ENCODE measurements around the gene P2RX4.
A peak's percentile ranks its signal among the peaks of the same experiment; 100 is the strongest.
"Not testable (repeated sequence)": the region's sequence is repeated elsewhere in the genome, so short reads cannot be mapped to it uniquely, and the experiment has no call there.

Gene P2RX4

DNA sequence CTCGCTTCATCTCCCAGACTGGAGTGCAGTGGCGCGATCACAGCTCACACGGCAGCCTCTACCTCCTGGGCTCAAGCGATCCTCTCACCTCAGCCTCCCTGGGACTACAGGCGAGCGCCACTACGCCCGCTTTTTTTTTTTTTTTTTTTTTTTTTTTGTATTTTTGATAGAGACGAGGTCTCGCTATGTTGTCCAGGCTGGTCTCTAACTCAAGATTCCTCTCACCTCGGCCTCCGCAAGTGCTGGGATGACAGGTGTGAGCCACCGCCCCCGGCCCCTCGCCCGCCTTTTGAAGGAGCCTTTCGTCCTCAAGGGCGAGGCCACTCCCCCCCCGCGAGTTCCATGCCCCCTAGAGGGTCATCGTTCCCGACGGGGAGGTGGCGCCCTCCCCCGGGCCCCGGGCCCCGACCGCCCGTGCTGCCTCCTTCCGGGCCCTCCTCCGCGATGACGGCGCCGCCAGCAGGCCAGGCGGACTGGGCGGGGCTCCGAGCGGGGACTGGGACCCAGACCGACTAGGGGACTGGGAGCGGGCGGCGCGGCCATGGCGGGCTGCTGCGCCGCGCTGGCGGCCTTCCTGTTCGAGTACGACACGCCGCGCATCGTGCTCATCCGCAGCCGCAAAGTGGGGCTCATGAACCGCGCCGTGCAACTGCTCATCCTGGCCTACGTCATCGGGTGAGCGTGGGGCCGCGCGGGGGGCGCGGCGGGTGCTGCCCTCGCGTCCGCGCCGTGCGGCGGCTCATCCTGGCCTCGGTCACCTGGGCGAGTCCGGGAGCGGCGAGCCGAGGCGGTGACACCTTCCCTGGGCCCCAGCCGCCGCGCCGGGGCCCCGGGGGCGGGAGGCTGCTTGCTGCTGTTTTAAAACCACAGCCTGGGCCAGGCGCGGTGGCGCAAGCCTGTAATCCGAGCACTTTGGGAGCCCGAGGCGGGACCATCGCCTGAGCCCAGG lies at the start of gene P2RX4:
Gene P2RX4, plus strand, starts transcription at position 506 of the 949 bp plus-strand sequence. Its CDS starts 36 bp downstream, at position 542.
- Mint-ChIP-seq H3K27me3 (no peaks in the 10 kb centered on the region), H3K4me3 (peak within 1 kb of the TSS; percentile 86), H3K9me3 (no peaks in the 10 kb centered on the region), H3K36me3 (no peaks in the 10 kb centered on the region), H3K27ac (peak within 1 kb of the TSS; percentile 96), H3K4me1 (peaks cover 11% of the 10 kb centered on the region)
- ATAC-seq (ENCODE audit: low read depth) (peak; percentile 85), DNase-seq (ENCODE audit: low spot score in 2 of 2) (peak; percentile 82 to 83)

GRCh38 chr12:121162384-121162783 lies 47.5 kb upstream of the P2RX4 start:
- Mint-ChIP-seq H3K27ac (no peak overlapping the region), H3K9me3 (peaks cover 2% of the 10 kb centered on the region), H3K4me1 (peaks cover 11% of the 10 kb centered on the region), H3K4me3 (no peak overlapping the region), H3K27me3 (no peaks in the 10 kb centered on the region), H3K36me3 (peaks cover 12% of the 10 kb centered on the region)
- ATAC-seq (ENCODE audit: low read depth) (no peak), DNase-seq (ENCODE audit: low spot score in 2 of 2) (no peak)

GRCh38 chr12:121162985-121163384 lies 46.9 kb upstream of the P2RX4 start:
- H3K27ac Mint-ChIP-seq: no peak overlapping the region
- ATAC-seq (ENCODE audit: low read depth) (no peak), DNase-seq (ENCODE audit: low spot score in 2 of 2) (no peak)
- peaks cover 11% of the 10 kb centered on the region for H3K4me1 Mint-ChIP-seq
- no peak overlapping the region for H3K4me3 Mint-ChIP-seq
- no peaks in the 10 kb centered on the region for H3K27me3 Mint-ChIP-seq
- peaks cover 10% of the 10 kb centered on the region for H3K36me3 Mint-ChIP-seq
- H3K9me3 Mint-ChIP-seq: peaks cover 2% of the 10 kb centered on the region

- DNase-seq (ENCODE audit: low spot score in 2 of 2); H3K27me3 Mint-ChIP-seq; H3K36me3 Mint-ChIP-seq; ATAC-seq (ENCODE audit: low read depth); H3K27ac Mint-ChIP-seq; H3K9me3 Mint-ChIP-seq; H3K4me1 Mint-ChIP-seq; H3K4me3 Mint-ChIP-seq: not testable (repeated sequence)
Measured at GRCh38 chr12:121164839-121165238, 45.1 kb upstream of the P2RX4 start.

GRCh38 chr12:121165316-121165715 lies 44.6 kb upstream of the P2RX4 start:
- Mint-ChIP-seq H3K9me3 (no peaks in the 10 kb centered on the region), H3K36me3 (peaks cover 5% of the 10 kb centered on the region)

GRCh38 chr12:121166356-121166755 lies 43.6 kb upstream of the P2RX4 start:
- Mint-ChIP-seq H3K27me3 (no peaks in the 10 kb centered on the region), H3K27ac (no peak overlapping the region), H3K36me3 (peaks cover 5% of the 10 kb centered on the region), H3K4me1 (no peaks in the 10 kb centered on the region), H3K4me3 (no peak overlapping the region), H3K9me3 (no peaks in the 10 kb centered on the region)
- DNase-seq (ENCODE audit: low spot score in 2 of 2) (no peak), ATAC-seq (ENCODE audit: low read depth) (no peak)

More at GRCh38 chr12:121165316-121165715, 44.6 kb upstream of the P2RX4 start:
- H3K4me3 Mint-ChIP-seq: no peak overlapping the region
- DNase-seq (ENCODE audit: low spot score in 2 of 2): no peak
- no peak overlapping the region for H3K27ac Mint-ChIP-seq
- H3K4me1 Mint-ChIP-seq: peaks cover 3% of the 10 kb centered on the region
- no peak for ATAC-seq (ENCODE audit: low read depth)
- H3K27me3 Mint-ChIP-seq: no peaks in the 10 kb centered on the region

- H3K27ac Mint-ChIP-seq: no peak overlapping the region
- no peaks in the 10 kb centered on the region for H3K27me3 Mint-ChIP-seq
- no peak for DNase-seq (ENCODE audit: low spot score in 2 of 2)
- no peaks in the 10 kb centered on the region for H3K4me1 Mint-ChIP-seq
- no peaks in the 10 kb centered on the region for H3K9me3 Mint-ChIP-seq
- H3K4me3 Mint-ChIP-seq: no peak overlapping the region
- ATAC-seq (ENCODE audit: low read depth): no peak
- peaks cover 5% of the 10 kb centered on the region for H3K36me3 Mint-ChIP-seq
Measured at GRCh38 chr12:121167232-121167820, 42.6 kb upstream of the P2RX4 start.

GRCh38 chr12:121167951-121168350 lies 42.0 kb upstream of the P2RX4 start:
- Mint-ChIP-seq H3K36me3 (peaks cover 5% of the 10 kb centered on the region), H3K27me3 (no peaks in the 10 kb centered on the region), H3K9me3 (no peaks in the 10 kb centered on the region), H3K4me3 (no peak overlapping the region), H3K27ac (no peak overlapping the region), H3K4me1 (no peaks in the 10 kb centered on the region)
- no peak for ATAC-seq (ENCODE audit: low read depth)
- no peak for DNase-seq (ENCODE audit: low spot score in 2 of 2)

DNA sequence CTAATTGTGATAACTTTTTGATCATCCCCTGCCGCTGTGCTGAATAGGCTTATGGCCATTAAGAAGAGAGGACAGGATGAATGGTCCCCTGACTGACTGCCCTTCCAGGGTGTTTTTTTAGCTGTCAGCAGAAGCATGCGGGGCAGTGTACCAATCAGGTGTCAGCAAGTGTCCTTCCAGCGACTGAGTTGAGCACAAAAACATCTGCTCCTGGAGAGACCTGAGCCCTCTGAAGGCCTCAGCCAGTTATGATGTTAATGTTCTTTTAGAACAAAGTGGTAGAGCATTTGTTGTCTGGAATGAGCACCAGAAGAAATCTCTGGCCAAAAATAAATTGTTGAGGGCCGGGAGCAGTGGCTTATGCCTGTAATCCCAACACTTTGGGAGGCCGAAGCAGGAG lies 39.8 kb upstream of the P2RX4 start:
- Mint-ChIP-seq H3K4me3 (no peak overlapping the region), H3K4me1 (peaks cover 4% of the 10 kb centered on the region), H3K9me3 (no peaks in the 10 kb centered on the region), H3K27ac (no peak overlapping the region), H3K36me3 (peaks cover 3% of the 10 kb centered on the region), H3K27me3 (no peaks in the 10 kb centered on the region)
- no peak for DNase-seq (ENCODE audit: low spot score in 2 of 2)
- ATAC-seq (ENCODE audit: low read depth): no peak

- no peaks in the 10 kb centered on the region for H3K27me3 Mint-ChIP-seq
- peaks cover 9% of the 10 kb centered on the region for H3K4me1 Mint-ChIP-seq
- H3K9me3 Mint-ChIP-seq: no peaks in the 10 kb centered on the region
- no peak overlapping the region for H3K4me3 Mint-ChIP-seq
- H3K36me3 Mint-ChIP-seq: no peaks in the 10 kb centered on the region
- DNase-seq (ENCODE audit: low spot score in 2 of 2) (no peak), ATAC-seq (ENCODE audit: low read depth) (no peak)
- no peak overlapping the region for H3K27ac Mint-ChIP-seq
Measured at GRCh38 chr12:121170611-121171260, 39.2 kb upstream of the P2RX4 start.

DNA sequence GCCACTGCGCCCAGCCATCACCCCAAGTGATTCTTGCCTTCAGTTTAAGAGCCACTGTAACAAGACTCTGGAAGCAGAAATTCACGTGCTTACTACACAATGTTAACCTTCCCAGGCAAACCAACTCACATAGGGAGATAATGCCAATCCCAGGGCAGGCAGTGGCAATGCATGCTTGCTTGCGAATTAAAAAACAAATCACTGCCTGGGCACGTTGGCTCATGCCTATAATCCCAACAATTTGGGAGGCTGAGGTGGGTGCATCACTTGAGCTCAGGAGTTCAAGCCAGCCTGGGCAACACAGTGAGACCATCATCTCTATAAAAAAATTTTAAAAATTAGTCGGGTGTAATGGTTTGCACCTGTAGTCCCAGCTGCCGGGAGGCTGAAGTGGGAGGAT lies 37.8 kb upstream of the P2RX4 start:
- H3K4me1 Mint-ChIP-seq: peaks cover 14% of the 10 kb centered on the region
- no peak overlapping the region for H3K27ac Mint-ChIP-seq
- no peaks in the 10 kb centered on the region for H3K27me3 Mint-ChIP-seq
- ATAC-seq (ENCODE audit: low read depth) (no peak), DNase-seq (ENCODE audit: low spot score in 2 of 2) (no peak)
- no peaks in the 10 kb centered on the region for H3K9me3 Mint-ChIP-seq
- H3K4me3 Mint-ChIP-seq: no peak overlapping the region
- H3K36me3 Mint-ChIP-seq: peaks cover 2% of the 10 kb centered on the region

GRCh38 chr12:121175383-121176119 lies 34.4 kb upstream of the P2RX4 start:
- DNase-seq (ENCODE audit: low spot score in 2 of 2): no peak
- ATAC-seq (ENCODE audit: low read depth): peak; percentile 63
- Mint-ChIP-seq H3K27me3 (no peaks in the 10 kb centered on the region), H3K27ac (peak overlapping the region; percentile 37), H3K9me3 (no peaks in the 10 kb centered on the region), H3K4me1 (peaks cover 14% of the 10 kb centered on the region), H3K36me3 (peaks cover 7% of the 10 kb centered on the region), H3K4me3 (no peak overlapping the region)

DNA sequence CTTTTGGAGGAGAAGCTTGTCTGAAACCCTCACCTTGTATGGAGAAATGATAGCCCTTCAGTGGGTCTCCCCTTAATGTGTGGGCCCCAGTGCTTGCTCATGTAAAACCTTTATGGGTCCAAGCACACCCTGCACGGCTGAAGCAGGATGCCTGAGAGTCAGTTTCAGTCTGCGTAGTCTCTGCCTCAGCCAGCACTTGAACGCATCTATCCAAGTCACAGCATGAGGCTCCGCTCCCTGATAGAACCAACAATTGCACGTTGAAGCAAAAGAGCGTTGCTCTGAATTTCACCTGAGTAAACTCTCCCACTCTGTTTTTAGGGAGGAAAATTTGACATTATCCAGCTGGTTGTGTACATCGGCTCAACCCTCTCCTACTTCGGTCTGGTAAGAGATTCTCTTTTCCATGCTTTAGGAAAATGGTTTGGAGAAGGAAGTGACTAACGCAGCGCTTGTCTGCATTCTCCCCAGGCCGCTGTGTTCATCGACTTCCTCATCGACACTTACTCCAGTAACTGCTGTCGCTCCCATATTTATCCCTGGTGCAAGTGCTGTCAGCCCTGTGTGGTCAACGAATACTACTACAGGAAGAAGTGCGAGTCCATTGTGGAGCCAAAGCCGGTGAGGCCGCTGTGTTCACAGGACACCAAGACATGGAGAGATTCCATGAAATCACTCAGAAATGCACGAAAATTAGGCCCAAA lies 33.0 kb upstream of the P2RX4 start:
- Mint-ChIP-seq H3K27me3 (no peaks in the 10 kb centered on the region), H3K4me1 (peaks cover 14% of the 10 kb centered on the region), H3K36me3 (peaks cover 9% of the 10 kb centered on the region), H3K4me3 (no peak overlapping the region), H3K9me3 (no peaks in the 10 kb centered on the region), H3K27ac (no peak overlapping the region)
- ATAC-seq (ENCODE audit: low read depth) (no peak), DNase-seq (ENCODE audit: low spot score in 2 of 2) (no peak)
